Large intestine (tissue), 3 donors: ENCODE data around the gene PAX5. TPM values are rescaled to one million over a fixed set of nuclear protein-coding genes. Genes with fewer than 3 reads are reported as not detected.

Source experiments
- DNase-seq, 2 donors: peaks; one replicate each; pipeline versions ENCODE4 v3.0.0 to v3.0.0-alpha.2; 2013
- H3K27ac ChIP-seq: one replicate; pipeline ENCODE4 v1.5.1; 2013; ENCODE audit warnings: low read length
- H3K27me3 ChIP-seq: 2 replicates; pipeline ENCODE4 v1.6.1; 2013; ENCODE audit warnings: low read length; ENCODE audit not compliant: control insufficient read depth, insufficient read depth
- H3K36me3 ChIP-seq: 2 replicates; pipeline ENCODE4 v1.6.1; 2013; ENCODE audit warnings: low read length; ENCODE audit not compliant: control insufficient read depth, insufficient read depth
- H3K4me1 ChIP-seq: one replicate; pipeline ENCODE4 v1.6.1; 2013; ENCODE audit warnings: low read length; ENCODE audit not compliant: control insufficient read depth, insufficient read depth
- H3K4me3 ChIP-seq: one replicate; pipeline ENCODE4 v1.5.1; 2013; ENCODE audit warnings: low read length
- H3K9me3 ChIP-seq: one replicate; pipeline ENCODE4 v1.6.1; 2013; ENCODE audit warnings: mild to moderate bottlenecking, low read depth, low read length, moderate library complexity; ENCODE audit not compliant: control insufficient read depth
- WGBS: methylation state at CpG from one replicate; pipeline ENCODE4 v1.1.5; 2013; ENCODE audit warnings: low lambda C conversion rate; ENCODE audit not compliant: insufficient coverage; 5-methylcytosine and 5-hydroxymethylcytosine counted together
- polyA plus RNA-seq: library from polyadenylated mRNA; unstranded; fragments of 120-200 nt; gene quantifications from one replicate; pipeline ENCODE4 v1.2.1, GENCODE V29; 2013

Gene PAX5
- polyA plus RNA-seq, 1 donor: 0.06 TPM

DNA sequence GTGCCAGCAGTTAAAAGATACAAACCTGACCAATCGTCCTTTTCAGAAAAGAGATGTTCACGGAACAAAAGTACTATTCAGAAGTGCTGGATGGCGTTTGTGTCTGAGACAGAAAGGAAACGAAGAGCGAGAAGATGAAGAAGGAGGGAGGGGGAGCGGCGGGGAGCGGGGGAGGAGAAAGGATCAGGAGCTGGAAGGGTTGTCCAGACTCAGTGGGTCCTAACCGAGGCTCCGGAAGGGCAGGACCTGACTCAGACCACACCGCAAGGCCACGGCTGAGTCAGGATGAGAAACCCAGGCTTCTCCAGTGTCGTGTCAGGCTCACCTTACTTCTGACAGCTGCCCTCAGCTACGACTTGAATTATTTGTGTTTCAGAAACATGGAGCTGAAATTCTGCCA, 46.2 kb downstream of the PAX5 start:
- Histone ChIP-seq H3K9me3 (peaks cover 4% of the 10 kb centered on the region), H3K36me3 (no peaks in the 10 kb centered on the region), H3K27me3 (peaks cover 78% of the 10 kb centered on the region), H3K4me1 (no peaks in the 10 kb centered on the region), H3K4me3 (no peak overlapping the region), H3K27ac (no peak overlapping the region)
- no peak for DNase-seq
- WGBS: 0% methylated on average over 3 of the region's 14 CpGs

- Histone ChIP-seq H3K27ac (no peak overlapping the region), H3K27me3 (peaks cover 80% of the 10 kb centered on the region), H3K9me3 (peaks cover 4% of the 10 kb centered on the region), H3K4me1 (no peaks in the 10 kb centered on the region), H3K36me3 (no peaks in the 10 kb centered on the region), H3K4me3 (no peak overlapping the region)
- WGBS: no CpG with 5 or more reads among the region's 10 CpGs
- no peak for DNase-seq
These were observed 46.7 kb downstream of the PAX5 start for GRCh38 chr9:36987409-36987808.

- Histone ChIP-seq H3K27ac (no peak overlapping the region), H3K4me3 (no peak overlapping the region), H3K27me3 (peaks cover 83% of the 10 kb centered on the region), H3K4me1 (no peaks in the 10 kb centered on the region), H3K9me3 (peaks cover 4% of the 10 kb centered on the region), H3K36me3 (no peaks in the 10 kb centered on the region)
- no CpG with 5 or more reads among the region's 65 CpGs for WGBS
- no peak for DNase-seq
These were observed 47.3 kb downstream of the PAX5 start for GRCh38 chr9:36986468-36987408.

DNA sequence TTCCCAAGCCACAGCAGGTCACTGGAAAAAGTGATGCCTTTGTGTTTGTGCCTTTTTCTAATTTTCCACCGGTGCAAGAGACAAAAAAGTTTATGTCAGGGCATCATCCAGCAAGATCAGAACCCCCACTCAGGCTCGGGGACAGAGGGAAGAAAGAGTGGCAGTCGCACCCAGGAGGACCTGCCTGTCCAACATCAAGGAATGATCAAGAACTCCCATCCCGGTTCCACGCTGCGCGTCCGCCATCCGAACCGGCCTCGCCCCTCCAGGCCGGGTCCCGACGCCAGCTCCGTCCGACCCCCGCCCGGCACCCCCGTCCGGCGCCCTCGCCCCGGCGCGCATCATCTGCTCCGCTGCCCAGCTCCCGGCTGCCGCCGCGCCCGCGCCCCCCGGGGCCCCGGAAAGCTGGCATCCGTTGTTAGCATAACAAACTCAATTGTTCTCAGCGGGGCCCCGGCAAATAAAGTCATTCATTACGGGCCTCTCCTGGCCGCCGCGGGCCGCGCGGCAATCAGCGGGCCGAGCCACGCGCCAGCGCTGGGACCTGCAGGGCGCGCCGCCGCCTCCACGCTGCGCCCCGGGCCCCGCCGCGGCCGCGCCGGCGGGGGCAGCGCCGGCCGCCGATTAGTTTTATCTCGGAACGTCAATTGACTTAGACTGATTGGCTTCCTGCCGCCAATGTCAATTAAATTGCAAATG, 48.1 kb downstream of the PAX5 start:
- no peaks in the 10 kb centered on the region for H3K4me1 ChIP-seq
- no CpG with 5 or more reads among the region's 70 CpGs for WGBS
- H3K4me3 ChIP-seq: no peak overlapping the region
- H3K9me3 ChIP-seq: no peaks in the 10 kb centered on the region
- peaks cover 82% of the 10 kb centered on the region for H3K27me3 ChIP-seq
- no peak overlapping the region for H3K27ac ChIP-seq
- no peak for DNase-seq
- H3K36me3 ChIP-seq: no peaks in the 10 kb centered on the region

- no peak for DNase-seq
- no CpG with 5 or more reads among the region's 15 CpGs for WGBS
- no peak overlapping the region for H3K4me3 ChIP-seq
- no peaks in the 10 kb centered on the region for H3K36me3 ChIP-seq
- H3K9me3 ChIP-seq: no peaks in the 10 kb centered on the region
- H3K27me3 ChIP-seq: peaks cover 83% of the 10 kb centered on the region
- no peaks in the 10 kb centered on the region for H3K4me1 ChIP-seq
- H3K27ac ChIP-seq: no peak overlapping the region
These were observed 48.9 kb downstream of the PAX5 start for GRCh38 chr9:36985061-36985768.

DNA sequence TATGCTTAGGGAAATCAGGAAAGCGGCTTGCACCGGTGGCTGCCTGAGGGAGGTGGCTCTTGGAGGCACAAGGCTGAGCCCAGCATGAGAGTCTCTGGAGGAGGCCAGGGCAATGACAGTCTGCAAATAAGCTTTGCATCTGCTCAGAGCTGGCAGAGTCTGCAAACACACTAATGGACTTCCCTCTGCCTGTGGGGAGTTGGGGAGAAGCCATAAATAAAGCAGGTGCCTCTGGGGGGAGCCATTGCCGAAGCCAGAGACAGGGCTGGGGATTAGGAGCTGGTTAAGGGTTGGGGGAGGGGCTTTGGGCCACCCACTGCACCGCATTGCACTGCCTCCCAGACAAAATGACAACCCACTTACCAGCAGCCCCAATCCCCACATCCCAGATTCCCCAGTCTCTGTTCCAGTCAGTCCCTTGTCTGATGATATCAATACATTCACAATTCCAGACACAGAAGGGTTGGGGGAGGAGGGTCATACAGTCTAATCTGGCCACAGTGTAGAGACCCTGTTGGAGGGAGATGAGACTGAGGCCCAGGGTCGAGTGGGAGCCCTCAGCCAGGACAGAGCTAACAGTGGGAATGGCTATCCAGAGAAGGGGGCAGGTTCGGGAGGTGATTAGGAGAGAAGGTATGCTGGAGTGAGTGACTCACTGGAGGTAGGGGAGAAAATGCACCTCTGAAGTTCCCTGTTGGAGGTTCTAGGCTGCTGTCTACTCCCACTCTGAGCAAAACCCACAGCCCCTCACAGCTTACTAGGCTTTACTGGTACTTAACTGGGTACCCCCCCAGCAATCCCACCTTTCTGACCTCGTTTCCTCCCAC, 53.7 kb downstream of the PAX5 start:
- Histone ChIP-seq H3K4me3 (no peak overlapping the region), H3K27ac (no peak overlapping the region), H3K4me1 (no peaks in the 10 kb centered on the region), H3K9me3 (no peaks in the 10 kb centered on the region), H3K27me3 (peaks cover 49% of the 10 kb centered on the region), H3K36me3 (no peaks in the 10 kb centered on the region)
- 50% methylated on average over 1 of the region's 7 CpGs for WGBS
- DNase-seq: no peak

- WGBS: no CpG with 5 or more reads among the region's 10 CpGs
- H3K27me3 ChIP-seq: peaks cover 28% of the 10 kb centered on the region
- H3K4me3 ChIP-seq: no peak overlapping the region
- no peaks in the 10 kb centered on the region for H3K4me1 ChIP-seq
- no peak for DNase-seq
- H3K27ac ChIP-seq: no peak overlapping the region
- no peaks in the 10 kb centered on the region for H3K36me3 ChIP-seq
- no peaks in the 10 kb centered on the region for H3K9me3 ChIP-seq
These were observed 57.6 kb downstream of the PAX5 start for GRCh38 chr9:36976371-36977030.

- Histone ChIP-seq H3K27me3 (peaks cover 24% of the 10 kb centered on the region), H3K27ac (no peak overlapping the region), H3K4me3 (no peak overlapping the region), H3K36me3 (no peaks in the 10 kb centered on the region), H3K9me3 (no peaks in the 10 kb centered on the region), H3K4me1 (no peaks in the 10 kb centered on the region)
- WGBS: no CpG with 5 or more reads among the region's 7 CpGs
- no peak for DNase-seq
These were observed 59.3 kb downstream of the PAX5 start for GRCh38 chr9:36974731-36975130.

DNA sequence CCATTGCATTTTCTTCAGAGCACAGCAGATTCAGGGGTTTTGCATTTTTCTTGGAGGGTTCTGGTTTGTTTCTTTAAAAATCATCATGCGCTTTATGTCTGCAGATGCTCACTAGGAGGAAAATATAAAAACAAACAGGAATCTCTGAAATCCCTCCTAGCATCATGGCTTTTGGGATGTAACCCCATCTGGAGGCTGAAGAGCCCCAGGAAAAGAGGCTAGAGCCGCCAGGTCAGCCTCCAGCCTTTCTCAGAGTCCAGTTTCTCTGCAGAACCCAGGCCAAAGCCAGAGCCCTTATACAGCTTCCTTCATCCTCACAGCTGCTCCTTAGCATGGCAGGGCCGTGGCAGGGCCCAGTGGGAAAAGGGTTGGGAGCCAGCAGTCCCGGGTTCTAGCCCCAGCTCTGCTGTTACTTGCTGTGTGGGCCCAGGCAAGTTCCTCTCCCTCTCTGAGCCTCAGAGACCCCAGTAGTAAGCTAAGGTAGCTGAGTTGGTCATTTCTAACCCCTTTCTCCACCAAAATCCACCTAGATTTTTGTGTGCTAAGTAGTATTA, 62.1 kb downstream of the PAX5 start:
- Histone ChIP-seq H3K4me3 (no peak overlapping the region), H3K9me3 (no peaks in the 10 kb centered on the region), H3K36me3 (no peaks in the 10 kb centered on the region), H3K4me1 (no peaks in the 10 kb centered on the region), H3K27me3 (peaks cover 19% of the 10 kb centered on the region), H3K27ac (no peak overlapping the region)
- WGBS: no CpG with 5 or more reads among the region's 4 CpGs
- no peak for DNase-seq
